KBM-7 (cell line): ENCODE results near the gene OR6J1.
"Not testable (repeated sequence)": the region's sequence is repeated elsewhere in the genome, so short reads cannot be mapped to it uniquely, and the experiment has no call there.

Experiments
- DNase-seq: peaks from one replicate; pipeline ENCODE4 v3.0.0-alpha.2; 2015
- in situ Hi-C: fragments of 300-500 bp; cut with MboI; formaldehyde crosslinking; loops from 2 replicates; pipeline ENCODE4 v1.14.3; 2020; ENCODE audit warnings: low sequenced_read_pairs, low pct_unique_long_range_greater_than_20kb, mixed read lengths

OR6J1 gene

GRCh38 chr14:22644305-22644635 lies at the start of gene OR6J1:
Gene OR6J1, minus strand, starts transcription at chr14:22644352. Its CDS starts 9,541 bp downstream, at chr14:22634811.
- in situ Hi-C loops = no loop called here

GRCh38 chr14:22692194-22692593 lies 48.0 kb upstream of the OR6J1 start:
- in situ Hi-C loops = no loop called here
- no peak for DNase-seq

More at GRCh38 chr14:22644305-22644635, at the start of gene OR6J1:
- DNase-seq = no peak

GRCh38 chr14:22691171-22691570 lies 47.0 kb upstream of the OR6J1 start:
- no peak for DNase-seq
- in situ Hi-C loops = no loop called here

GRCh38 chr14:22689199-22689598 lies 45.0 kb upstream of the OR6J1 start:
- in situ Hi-C loops = no loop called here
- peak; percentile 16 for DNase-seq

- in situ Hi-C loops, DNase-seq: not testable (repeated sequence)
Observed at GRCh38 chr14:22687969-22688368, 43.8 kb upstream of the OR6J1 start.

- in situ Hi-C loops, DNase-seq: not testable (repeated sequence)
Observed at GRCh38 chr14:22686176-22686611, 42.0 kb upstream of the OR6J1 start.

GRCh38 chr14:22685467-22685866 lies 41.3 kb upstream of the OR6J1 start:
- no peak for DNase-seq
- in situ Hi-C loops = no loop called here

GRCh38 chr14:22683428-22683827 lies 39.3 kb upstream of the OR6J1 start:
- DNase-seq, in situ Hi-C loops: not testable (repeated sequence)

GRCh38 chr14:22678221-22678620 lies 34.1 kb upstream of the OR6J1 start:
- in situ Hi-C loops = no loop called here
- DNase-seq = no peak

- in situ Hi-C loops = not testable (repeated sequence)
Observed at GRCh38 chr14:22677551-22677950, 33.4 kb upstream of the OR6J1 start.

GRCh38 chr14:22671622-22672021 lies 27.5 kb upstream of the OR6J1 start:
- no peak for DNase-seq
- in situ Hi-C loops = no loop called here

More at GRCh38 chr14:22677551-22677950, 33.4 kb upstream of the OR6J1 start:
- DNase-seq = not testable (repeated sequence)

- DNase-seq = no peak
- in situ Hi-C loops = no loop called here
Observed at GRCh38 chr14:22668863-22669262, 24.7 kb upstream of the OR6J1 start.

- in situ Hi-C loops = no loop called here
- no peak for DNase-seq
Observed at GRCh38 chr14:22668417-22668816, 24.3 kb upstream of the OR6J1 start.

- in situ Hi-C loops = no loop called here
- DNase-seq = no peak
Observed at GRCh38 chr14:22667881-22668280, 23.7 kb upstream of the OR6J1 start.

- DNase-seq = no peak
- in situ Hi-C loops = no loop called here
Observed at GRCh38 chr14:22666203-22666893, 22.2 kb upstream of the OR6J1 start.

- in situ Hi-C loops = no loop called here
- no peak for DNase-seq
Observed at GRCh38 chr14:22664261-22664660, 20.1 kb upstream of the OR6J1 start.

- no peak for DNase-seq
- in situ Hi-C loops = no loop called here
Observed at GRCh38 chr14:22660654-22661053, 16.5 kb upstream of the OR6J1 start.

- in situ Hi-C loops = no loop called here
- no peak for DNase-seq
Observed at GRCh38 chr14:22658946-22659345, 14.8 kb upstream of the OR6J1 start.

GRCh38 chr14:22657861-22658260 lies 13.7 kb upstream of the OR6J1 start:
- peak; percentile 47 for DNase-seq
- in situ Hi-C loops = no loop called here

GRCh38 chr14:22656945-22657731 lies 13.0 kb upstream of the OR6J1 start:
- no peak for DNase-seq
- in situ Hi-C loops = no loop called here
